HL-60/S4 treated with phorbol 12-myristate 13-acetate at 8.2 ng/mL for 4 days and 3 days (cell line): ENCODE data around the gene GFAP.

Experiments used
- in situ Hi-C: fragments of 300-500 bp; cut with MboI; formaldehyde crosslinking; loops from 2 replicates; pipeline ENCODE4 v1.15.0; 2022; ENCODE audit warnings: low sequenced_read_pairs

Gene GFAP

DNA sequence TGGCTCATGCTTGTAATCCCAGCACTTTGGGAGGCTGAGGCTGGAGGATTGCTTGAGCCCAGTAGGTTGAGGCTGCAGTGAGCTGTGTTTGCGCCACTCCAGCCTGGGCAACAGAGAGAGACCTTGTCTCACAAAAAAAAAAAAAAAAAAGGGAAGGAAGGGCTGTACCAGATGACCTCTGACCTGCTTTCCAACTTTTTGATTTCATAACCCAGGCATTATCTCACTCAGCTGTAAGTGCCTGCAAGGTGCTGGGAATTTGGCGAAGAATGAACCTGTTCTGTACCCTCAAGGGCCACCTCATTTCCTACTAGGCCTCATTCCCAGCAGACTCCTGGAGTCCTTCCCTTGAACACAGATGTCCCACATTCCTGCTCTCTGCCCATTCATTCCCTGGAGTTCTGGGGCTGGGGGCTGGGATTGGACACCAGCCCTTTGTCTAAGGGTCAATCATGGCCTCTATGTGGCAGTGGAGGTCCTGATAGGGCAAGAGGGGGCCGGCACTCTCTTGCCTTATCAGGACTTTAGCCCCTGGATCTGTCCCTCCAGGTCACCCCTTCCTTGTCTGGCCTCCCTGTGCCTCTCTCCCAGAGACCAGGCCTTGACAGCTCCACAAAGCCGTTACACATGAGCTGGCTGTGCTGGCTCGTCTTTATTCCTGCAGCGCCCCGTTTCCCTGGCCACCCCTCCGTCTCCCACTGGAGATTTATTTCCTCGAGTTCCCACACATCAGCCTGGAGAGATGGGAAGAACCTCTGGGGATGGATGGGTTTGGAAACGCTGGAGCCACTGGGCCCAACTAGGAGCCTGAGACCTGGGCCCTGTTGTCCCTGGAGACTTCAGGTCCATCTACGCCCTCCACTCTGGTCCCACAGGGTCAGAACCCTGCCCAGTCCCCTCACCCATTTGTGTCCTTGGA is 821 bp upstream of the GFAP start:
- in situ Hi-C loops: loop anchor here (10.0 kb wide), 1 partner anchor 99 kb away; no protein-coding TSS in a partner anchor

DNA sequence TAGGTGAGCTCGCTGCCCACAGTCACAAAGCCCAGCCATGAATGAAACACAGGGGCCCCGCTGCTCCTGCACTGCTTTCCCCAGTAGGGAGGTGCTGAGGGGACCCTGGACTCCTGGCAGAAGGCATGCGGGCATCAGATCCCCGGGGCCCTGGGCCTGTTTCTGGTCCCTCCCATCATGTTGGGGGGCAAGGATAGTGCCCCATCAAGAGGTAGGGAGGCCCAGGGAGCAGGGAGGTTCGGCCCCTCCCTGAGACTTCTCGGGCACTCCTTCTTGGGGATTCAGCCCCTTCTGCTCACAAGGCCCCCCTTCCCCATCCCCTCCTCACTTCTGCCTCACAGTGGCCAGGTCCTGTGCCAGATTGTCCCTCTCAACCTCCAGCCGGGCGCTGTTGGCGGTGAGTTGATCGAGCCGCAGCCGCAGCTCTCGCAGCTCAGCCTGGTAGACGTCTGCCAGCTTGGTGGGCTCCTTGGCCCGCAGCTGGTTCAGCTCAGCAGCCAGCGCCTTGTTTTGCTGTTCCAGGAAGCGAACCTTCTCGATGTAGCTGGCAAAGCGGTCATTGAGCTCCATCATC is 515 bp downstream of the GFAP start:
- in situ Hi-C loops: loop anchor here (10.0 kb wide), 1 partner anchor 100 kb away; no protein-coding TSS in a partner anchor

DNA sequence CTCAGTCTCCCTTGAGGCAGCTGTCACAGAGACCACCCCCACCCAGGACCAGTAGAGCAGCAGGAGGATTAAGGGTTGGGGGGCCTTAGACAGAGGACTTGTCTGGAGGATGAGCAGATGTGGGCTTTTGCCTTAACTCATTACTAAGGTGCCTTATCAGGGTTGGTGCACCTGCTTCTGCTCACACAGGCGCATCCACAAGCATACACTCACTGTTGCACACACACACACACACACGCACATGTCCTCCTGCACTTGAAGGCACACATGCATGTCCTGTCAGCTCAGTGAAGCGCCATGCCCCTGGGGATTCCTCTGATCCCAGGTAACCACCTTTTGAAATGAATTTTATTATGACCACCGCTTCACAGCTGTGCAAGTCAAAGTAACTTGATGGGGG is 1.2 kb downstream of the GFAP start:
- in situ Hi-C loops: loop anchor here (10.0 kb wide), 1 partner anchor 101 kb away; no protein-coding TSS in a partner anchor

DNA sequence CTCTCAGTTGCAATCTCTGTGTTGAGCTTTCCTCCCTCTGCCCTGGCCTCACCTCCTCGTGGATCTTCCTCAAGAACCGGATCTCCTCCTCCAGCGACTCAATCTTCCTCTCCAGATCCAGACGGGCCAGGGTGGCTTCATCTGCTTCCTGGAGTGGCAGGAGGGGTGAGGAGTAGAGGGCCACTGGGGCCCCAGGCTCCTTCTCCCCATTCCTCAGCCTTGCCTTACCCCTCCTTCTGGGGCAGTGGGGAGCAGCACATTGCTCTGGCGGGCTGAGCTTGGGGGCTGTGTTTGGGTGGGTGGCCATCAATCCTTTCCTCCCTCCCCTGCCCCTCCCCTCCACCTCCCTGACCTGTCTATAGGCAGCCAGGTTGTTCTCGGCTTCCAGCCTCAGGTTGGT is 1.6 kb downstream of the GFAP start:
- in situ Hi-C loops: loop anchor here (10.0 kb wide), 1 partner anchor 101 kb away; no protein-coding TSS in a partner anchor

DNA sequence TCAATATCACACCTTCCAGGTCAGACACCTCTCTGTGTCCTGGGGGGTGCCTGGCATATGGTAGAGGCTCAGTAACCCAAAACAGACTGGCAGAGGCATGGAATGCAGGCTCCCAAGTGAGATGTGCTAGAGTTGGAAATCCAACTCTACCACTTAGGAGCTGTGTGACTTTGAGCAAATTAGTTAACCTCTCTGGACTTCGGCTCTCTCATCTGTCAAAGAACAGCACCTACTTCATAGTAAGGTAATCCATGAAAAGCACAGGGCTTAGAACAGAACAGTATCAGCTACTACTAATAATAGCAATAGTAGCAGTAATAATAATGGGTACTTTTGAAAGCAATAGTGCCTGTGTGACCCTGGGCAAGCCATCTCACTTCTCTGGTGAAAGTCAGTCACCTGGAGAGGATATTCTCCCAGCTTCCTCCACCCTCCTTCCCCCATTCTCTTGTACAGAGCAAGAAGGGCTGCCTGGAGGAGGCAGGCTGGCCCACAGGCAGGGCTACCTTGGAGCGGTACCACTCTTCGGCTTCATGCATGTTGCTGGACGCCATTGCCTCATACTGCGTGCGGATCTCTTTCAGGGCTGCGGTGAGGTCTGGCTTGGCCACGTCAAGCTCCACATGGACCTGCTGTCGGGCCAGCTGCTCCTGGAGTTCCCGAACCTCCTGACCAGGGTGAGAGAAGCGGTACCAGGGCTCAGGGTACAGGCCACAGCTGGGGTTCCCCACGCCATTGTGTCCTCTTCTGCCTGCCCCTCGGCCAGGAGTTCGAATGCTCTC is 2.3 kb downstream of the GFAP start:
- in situ Hi-C loops: loop anchor here (10.0 kb wide), 1 partner anchor 102 kb away; no protein-coding TSS in a partner anchor

DNA sequence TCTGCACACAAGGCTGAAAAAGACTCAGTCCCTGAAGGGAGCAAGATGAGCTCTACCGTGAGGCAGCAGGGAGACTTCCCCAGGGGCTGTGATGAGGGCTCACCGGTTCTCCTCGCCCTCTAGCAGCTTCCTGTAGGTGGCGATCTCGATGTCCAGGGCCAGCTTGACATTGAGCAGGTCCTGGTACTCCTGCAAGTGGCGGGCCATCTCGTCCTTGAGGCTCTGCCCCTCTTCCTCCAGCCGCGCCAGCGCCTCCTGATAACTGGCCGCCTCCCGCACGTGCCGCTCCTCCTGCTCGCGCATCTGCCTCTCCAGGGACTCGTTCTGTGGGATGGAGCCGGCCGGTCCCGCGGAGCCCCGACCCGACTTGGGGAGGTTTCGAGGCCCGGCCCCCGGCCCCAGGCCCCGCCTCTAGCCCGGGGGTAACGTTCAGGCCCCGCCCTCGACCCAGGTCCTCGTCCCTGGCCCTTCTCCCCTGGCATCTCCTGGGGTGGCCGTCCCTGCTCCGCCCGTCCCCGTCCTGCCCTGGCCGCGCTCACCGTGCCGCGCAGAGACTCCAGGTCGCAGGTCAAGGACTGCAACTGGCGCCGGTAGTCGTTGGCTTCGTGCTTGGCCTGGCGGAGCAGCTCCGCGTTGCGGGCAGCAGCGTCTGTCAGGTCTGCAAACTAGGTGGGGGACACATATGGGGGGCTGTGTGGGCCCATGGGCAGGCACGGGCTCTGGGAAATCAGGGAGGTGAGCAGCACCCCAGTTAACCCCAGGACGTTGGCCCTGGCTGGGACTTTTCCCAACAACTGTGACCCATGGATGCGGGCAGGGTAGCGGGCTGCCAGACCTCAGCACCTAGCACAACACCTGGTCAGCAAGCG is 3.9 kb downstream of the GFAP start:
- in situ Hi-C loops: loop anchor here (10.0 kb wide), 1 partner anchor 103 kb away; no protein-coding TSS in a partner anchor

DNA sequence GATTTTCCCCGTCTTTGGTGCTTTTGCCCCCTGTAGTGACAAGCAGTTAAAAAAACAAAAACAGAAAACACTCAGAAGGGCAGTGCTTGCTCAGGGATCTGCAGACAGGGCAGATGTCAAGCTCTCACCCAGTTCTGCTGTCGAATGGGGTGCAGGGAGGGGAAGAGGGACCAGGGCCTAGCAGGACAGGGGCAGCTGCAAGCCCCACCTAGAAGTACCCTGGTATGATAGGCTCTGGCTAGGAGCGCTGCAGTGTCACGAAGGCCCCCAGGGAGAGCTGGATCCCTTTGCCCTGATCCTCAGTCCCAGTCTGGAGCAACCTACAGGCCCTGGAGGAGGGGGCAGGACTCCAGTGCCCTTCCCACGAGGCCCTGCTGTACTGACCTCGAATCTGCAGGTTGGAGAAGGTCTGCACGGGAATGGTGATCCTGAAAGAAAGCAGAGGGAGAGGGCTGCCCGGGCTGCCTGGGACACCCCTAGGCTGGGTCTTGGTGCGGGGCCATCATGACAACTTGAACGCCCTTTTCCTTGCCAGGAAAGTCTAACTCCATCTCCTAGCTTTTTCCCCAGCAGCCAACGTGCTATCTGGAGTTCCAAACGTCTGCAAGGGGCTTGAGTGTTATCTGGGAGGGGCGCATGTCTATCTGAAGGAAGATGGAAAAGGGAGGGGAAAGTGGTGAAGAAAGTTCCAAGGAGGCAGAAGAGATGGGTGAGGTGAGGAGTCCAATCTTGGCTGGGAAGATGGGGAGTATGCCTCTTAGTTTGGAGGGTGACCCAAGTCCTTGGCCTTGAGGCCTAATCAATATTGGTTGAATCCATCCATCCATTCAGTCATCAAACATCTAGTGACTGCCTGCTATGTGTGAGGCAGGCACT is 4.8 kb downstream of the GFAP start:
- in situ Hi-C loops: loop anchor here (10.0 kb wide), 1 partner anchor 104 kb away; no protein-coding TSS in a partner anchor

DNA sequence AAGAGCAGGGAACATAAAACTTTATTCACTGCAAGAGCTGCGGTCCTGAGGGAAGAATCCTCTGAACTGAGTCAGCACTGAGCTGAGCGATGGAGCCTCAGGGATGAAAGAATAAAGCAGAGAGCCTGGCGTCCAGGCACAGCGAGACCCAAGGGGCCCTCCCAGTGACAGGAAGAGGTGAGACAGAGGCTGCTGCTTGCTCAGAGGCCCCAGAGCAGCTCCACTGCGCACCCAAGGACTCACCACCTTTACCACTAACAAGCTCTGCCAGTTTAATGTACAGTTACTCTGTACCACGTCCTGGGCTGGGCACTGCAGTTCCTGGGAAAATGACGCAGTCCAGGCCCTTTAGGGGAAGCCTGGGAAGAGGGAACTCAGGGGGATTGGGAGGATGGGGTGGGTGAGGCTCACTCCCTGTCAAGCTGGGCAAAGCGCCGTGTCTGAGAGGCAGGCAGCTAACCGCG is 5.6 kb downstream of the GFAP start:
- in situ Hi-C loops: loop anchor here (10.0 kb wide), 1 partner anchor 105 kb away; no protein-coding TSS in a partner anchor

DNA sequence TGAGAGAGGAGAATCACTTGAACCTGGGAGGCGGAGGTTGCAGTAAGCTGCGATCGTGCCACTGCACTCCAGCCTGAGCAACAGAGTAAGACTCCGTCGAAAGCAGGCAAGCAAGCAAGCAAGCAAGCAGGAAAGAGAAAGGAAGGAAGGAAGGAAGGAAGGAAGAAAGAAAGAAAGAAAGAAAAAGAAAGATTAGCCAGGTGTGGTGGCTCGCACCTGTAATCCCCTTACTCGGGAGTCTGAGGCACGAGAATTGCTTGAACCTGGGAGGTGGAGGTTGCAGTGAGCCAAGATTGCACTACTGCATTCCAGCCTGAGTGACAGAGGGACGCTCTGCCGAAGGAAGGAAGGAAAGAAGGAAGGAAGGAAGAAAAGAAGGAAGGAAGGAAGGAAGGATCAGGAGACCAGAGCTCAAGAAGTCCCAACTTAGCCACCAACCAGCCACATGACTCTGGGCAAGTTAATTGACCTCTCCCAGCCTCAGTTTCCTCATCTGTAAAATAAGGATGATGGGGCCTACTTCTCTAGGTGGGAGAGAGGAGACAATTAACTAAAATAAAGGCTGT is 6.5 kb downstream of the GFAP start:
- in situ Hi-C loops: no loop called here

DNA sequence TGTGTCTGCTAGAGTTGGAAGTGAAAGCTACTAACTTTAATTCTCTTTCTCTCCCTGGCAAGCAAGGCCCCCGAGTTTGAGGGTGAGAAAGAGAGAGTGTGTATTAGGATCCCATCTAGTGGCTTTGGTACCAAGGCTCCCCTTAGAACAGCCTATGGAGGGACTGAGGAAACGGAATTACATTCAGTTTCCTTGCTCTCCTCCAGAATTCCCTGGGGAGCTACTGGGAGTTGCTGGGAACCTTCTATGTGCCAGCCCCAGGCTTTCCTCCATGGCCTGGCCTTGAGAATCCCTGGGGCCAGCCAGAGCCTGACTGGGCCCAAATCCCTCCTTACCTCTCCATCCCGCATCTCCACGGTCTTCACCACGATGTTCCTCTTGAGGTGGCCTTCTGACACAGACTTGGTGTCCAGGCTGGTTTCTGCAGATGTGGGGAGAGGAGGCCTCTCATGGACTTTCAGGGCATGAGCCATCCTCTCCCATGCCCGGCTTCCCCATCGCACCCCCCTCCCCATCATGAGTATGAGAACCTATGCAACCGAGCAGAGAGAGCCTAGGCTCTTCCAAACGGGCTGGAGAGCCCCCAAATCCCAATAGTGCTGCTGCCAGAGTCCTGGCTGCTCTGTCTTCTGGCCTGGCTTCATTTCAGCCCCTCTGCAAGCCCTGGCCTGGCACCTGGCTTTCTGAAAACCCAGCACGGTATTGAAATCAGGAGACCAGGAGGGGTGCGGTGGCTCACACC is 7.4 kb downstream of the GFAP start:
- in situ Hi-C loops: no loop called here

DNA sequence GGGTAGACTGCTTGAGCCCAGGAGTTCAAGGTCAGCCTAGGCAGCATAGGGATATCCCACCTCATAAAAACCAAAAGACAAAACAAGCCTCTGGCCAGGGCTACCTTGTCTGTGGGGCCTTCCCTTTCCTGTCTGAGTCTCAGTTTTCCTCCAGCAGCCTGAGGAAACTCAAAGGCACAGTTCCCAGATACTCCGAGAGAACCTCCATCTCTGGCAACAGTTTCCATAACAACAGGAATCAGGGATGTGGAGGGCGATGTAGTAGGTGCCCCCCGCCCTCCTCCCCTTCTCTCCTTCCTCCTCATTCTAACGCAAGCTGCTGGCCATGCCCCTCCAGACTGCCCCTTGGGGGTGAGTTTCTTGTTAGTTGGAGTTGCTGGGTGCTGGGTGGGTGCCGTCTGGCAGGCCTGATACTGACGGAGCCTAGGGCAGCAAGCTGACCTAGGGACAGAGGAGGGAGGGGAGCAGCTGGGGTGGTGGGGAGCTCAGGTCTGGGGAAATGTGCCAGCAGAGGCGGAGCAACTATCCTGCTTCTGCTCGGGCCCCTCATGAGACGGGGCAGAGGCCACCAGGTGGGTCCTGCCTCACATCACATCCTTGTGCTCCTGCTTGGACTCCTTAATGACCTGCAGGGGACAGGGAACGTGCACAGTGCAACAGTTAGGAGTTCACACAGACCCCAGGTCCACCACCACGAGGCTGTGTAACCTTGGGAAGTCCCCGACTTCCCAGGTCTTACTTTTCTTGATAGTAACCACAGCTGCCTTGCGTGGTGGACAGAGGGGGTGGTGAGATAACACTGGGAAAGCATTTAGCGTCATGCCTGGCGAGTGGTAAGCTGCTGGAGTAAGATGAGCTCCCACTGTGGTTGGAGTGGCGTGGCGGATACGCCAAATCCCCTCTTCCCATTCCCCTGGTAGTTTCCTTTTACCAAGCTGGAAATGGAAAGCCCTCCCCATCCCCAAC is 8.3 kb downstream of the GFAP start:
- in situ Hi-C loops: no loop called here

DNA sequence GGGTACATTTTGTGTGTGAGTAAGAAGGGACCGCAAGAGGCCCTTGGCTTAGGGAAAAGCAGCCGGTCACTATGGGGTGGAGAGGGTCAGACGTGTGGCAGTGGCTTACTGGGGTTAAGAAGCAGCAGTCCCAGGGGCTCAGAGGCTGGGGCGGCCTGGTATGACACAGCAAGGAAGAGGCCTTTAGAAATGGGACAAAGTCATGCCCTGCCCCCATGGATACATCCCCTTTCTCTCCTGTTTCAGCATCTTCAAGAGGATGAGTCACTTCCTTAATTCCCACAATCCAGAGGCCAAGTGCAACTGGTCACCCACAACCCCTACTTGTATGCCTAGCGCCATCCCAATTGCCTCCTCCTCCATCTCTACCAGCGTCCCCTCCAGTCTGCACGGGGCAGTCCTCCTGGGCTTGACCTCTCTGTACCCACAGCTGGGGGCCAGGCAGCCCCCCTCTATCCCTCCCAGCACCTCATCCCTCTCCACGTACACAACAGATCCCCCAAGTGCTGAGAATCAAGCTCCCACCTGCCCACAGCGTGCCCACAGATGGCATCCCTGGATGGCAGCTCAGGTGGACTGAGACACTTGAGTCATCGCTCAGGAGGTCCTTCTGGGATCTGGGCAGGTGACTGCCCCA is 9.2 kb downstream of the GFAP start:
- in situ Hi-C loops: no loop called here

DNA sequence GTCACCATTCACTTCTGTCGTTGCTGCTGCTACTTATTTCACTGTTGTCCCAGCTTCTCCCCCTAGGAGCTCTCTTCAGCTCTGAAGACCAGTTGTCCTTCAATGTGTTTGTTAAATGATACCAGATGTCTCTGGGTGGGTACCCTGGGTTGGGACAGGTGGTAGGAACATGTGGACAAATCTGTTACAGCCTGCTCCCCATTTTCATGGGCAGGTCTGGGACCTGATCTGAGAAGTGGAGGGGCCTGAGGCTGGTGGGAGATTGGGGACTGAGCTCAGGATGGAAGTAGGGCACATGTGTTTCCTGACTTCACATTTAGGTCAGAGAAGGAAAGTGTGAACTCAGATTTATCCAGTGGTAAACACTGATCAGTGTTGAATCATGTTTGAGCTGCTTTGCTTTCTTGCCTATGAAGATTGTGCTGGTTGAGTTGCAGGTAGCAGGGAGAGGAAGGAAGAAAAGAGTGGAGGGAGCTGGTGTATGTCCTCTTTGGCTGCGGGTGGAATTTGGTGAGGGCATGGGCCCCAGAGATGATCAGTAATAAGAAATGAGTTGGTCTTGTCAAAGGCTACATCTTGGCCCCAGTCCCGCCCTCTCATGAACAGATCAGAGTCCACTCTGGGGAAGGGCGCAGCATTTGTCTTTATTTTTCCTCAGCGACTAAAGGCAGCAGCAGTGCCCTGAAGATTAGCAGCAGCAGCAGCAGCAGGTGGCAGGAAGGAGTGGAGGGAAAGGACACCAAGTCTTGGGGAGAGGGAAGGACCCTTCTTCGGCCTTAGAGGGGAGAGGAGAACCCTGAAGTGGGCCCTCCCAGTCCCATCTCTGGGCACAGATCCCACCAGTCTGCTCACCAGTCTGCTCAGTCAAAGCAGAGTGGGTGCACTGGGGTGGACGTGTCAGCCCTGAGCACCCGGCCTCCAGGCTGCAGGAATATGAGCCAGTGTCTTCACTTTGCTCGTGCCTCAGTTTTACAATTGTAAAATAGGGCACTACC is 10.0 kb downstream of the GFAP start:
- in situ Hi-C loops: no loop called here

DNA sequence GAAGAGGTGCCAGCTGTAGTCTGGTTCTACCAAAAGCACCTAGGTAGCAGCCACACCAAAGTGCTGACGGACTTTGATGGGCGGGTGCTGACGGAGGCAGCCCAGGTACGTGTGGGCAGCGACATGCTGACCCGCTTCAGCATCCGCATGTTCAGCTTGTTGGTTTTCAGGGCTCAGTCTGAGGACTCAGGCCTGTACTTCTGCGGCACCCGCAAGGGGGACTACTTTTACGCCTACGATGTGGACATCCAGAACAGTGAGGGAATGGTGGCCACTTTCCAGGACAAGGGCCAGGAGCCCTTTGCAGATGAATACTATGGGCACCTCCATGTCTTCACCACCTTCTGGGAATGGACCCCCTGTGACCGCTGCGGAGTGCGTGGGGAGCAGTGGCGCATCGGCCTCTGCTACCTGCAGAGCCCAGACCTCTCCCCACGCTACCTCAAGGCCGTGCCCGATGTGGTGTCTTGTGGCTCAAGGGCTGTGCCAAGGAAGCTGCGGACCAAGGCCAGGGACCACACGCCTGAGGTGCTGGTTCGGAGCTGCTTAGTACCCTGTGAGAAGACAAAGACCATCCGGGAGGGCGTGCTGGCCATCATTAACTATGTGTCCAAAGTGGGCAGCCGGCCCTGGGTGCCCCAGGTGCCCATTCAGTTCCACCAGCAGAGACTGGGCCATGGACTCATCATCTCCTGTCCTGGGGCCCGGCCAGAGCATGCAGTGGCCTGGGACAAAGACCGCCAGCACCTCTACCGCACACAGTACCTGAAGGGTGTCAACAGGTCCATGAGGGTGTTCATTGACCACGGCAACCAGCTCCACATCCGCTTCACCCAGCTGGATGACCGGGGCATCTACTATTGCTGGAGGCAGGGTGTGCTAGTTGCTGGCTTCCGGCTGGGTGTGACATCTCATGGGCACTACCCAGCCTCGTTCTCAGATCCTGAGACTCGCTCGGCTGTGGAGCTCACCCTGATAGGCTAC is 11.0 kb downstream of the GFAP start:
- in situ Hi-C loops: no loop called here
